DND-41 (cell line): ENCODE data around the gene EEF1G.

Experiments used
- EZH2 ChIP-seq: IDR thresholded peaks from 3 replicates; pipeline ENCODE4 v1.6.1; 2012; ENCODE audit warnings: borderline replicate concordance, low read depth, mild to moderate bottlenecking, moderate library complexity, low read length, inconsistent platforms; ENCODE audit not compliant: severe bottlenecking
- TF ChIP-seq, protein P1 (sequence below): IDR thresholded peaks from 2 replicates; pipeline ENCODE4 v1.5.1; 2012; ENCODE audit warnings: borderline replicate concordance, low read length, moderate library complexity, mild to moderate bottlenecking; ENCODE audit not compliant: poor library complexity, severe bottlenecking; ENCODE audit errors: extremely low read depth

DNA sequence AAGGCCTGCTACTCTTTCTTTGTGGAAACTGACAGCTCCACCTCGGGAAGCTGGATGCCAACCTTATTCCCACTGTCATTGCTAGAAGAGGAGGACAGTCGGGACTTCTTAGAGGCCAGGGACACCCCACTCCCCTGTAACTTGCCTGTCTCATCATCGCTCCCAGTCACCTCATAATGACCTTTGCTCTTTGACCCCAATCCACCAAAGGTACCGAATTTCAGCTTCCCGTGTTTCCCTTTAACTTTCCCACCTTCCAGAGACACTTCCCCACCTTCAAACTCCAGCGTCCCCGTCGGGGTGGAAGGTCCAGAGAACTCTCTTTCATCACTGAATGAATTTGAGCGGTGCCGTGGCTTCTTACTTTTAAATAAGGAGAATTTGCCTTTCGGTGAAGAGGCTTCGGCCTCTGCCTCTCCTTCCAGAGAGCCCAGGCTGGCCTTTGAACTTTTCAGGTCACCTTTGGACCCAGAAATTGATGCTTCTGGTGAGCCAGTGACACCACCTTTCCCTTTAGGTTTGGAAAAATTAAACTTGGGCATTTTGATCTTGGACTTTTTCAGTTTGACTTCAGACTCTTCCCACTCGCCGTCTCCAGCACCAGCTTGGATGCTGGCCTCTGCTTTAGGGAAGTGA is 56.8 kb downstream of the EEF1G start:
- no peak for TF ChIP-seq EZH2
- TF ChIP-seq, protein P1, sequence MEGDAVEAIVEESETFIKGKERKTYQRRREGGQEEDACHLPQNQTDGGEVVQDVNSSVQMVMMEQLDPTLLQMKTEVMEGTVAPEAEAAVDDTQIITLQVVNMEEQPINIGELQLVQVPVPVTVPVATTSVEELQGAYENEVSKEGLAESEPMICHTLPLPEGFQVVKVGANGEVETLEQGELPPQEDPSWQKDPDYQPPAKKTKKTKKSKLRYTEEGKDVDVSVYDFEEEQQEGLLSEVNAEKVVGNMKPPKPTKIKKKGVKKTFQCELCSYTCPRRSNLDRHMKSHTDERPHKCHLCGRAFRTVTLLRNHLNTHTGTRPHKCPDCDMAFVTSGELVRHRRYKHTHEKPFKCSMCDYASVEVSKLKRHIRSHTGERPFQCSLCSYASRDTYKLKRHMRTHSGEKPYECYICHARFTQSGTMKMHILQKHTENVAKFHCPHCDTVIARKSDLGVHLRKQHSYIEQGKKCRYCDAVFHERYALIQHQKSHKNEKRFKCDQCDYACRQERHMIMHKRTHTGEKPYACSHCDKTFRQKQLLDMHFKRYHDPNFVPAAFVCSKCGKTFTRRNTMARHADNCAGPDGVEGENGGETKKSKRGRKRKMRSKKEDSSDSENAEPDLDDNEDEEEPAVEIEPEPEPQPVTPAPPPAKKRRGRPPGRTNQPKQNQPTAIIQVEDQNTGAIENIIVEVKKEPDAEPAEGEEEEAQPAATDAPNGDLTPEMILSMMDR: no peak
